Measurements from ENCODE around the gene TMEM63C.

Gene TMEM63C

GRCh38 chr14:77296906-77297305 lies 115.3 kb downstream of the TMEM63C start:
- Histone ChIP-seq H3K4me3 (replicated peaks; ENCODE audit: low read depth, low read length) (no peak overlapping the region), H3K27me3 (replicated peaks; ENCODE audit: control insufficient read depth, insufficient read depth, low read length) (no peaks in the 10 kb centered on the region), H3K36me3 (ENCODE audit: control insufficient read depth, insufficient read depth, low read length) (no peaks in the 10 kb centered on the region)
- TF ChIP-seq, protein P1, sequence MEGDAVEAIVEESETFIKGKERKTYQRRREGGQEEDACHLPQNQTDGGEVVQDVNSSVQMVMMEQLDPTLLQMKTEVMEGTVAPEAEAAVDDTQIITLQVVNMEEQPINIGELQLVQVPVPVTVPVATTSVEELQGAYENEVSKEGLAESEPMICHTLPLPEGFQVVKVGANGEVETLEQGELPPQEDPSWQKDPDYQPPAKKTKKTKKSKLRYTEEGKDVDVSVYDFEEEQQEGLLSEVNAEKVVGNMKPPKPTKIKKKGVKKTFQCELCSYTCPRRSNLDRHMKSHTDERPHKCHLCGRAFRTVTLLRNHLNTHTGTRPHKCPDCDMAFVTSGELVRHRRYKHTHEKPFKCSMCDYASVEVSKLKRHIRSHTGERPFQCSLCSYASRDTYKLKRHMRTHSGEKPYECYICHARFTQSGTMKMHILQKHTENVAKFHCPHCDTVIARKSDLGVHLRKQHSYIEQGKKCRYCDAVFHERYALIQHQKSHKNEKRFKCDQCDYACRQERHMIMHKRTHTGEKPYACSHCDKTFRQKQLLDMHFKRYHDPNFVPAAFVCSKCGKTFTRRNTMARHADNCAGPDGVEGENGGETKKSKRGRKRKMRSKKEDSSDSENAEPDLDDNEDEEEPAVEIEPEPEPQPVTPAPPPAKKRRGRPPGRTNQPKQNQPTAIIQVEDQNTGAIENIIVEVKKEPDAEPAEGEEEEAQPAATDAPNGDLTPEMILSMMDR (IDR thresholded peaks at IDR 0.05; ENCODE audit: insufficient read depth, low read length, poor library complexity, severe bottlenecking) = no peak
- DNase-seq (ENCODE audit: extremely low read depth, insufficient read length) = no peak

GRCh38 chr14:77299771-77300170 lies 118.2 kb downstream of the TMEM63C start:
- H3K4me3 ChIP-seq (replicated peaks; ENCODE audit: low read depth, low read length) = no peak overlapping the region
- no peaks in the 10 kb centered on the region for H3K27me3 ChIP-seq (replicated peaks; ENCODE audit: control insufficient read depth, insufficient read depth, low read length)
- TF ChIP-seq, protein P1 (IDR thresholded peaks at IDR 0.05; ENCODE audit: insufficient read depth, low read length, poor library complexity, severe bottlenecking) = no peak
- no peak for DNase-seq (ENCODE audit: extremely low read depth, insufficient read length)
- no peaks in the 10 kb centered on the region for H3K36me3 ChIP-seq (ENCODE audit: control insufficient read depth, insufficient read depth, low read length)

DNA sequence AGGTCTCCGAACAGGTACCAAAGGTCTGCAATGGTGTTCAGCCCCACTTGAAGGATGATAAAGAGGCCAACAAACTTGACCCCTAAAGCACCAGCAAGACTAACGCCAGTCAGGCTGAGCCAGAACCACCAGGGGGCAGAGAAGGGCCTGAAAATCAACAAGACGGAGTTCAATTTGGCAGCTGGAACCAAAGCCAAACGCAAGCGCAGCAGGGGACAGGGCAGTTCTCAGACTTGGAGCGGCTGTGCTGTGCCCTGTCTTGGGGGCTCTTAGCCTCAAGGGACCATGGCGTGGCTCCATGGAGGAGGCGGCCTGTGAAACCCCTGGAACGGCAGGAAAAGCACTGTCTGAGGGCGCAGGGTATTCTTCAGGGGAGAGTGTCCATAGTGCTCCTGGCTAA lies 119.5 kb downstream of the TMEM63C start:
- TF ChIP-seq, protein P1 (IDR thresholded peaks at IDR 0.05; ENCODE audit: insufficient read depth, low read length, poor library complexity, severe bottlenecking) = peak; percentile 90
- Histone ChIP-seq H3K4me3 (replicated peaks; ENCODE audit: low read depth, low read length) (no peak overlapping the region), H3K27me3 (replicated peaks; ENCODE audit: control insufficient read depth, insufficient read depth, low read length) (no peaks in the 10 kb centered on the region), H3K36me3 (ENCODE audit: control insufficient read depth, insufficient read depth, low read length) (no peaks in the 10 kb centered on the region)
- peak; percentile 34 for DNase-seq (ENCODE audit: extremely low read depth, insufficient read length)

- no peak for DNase-seq (ENCODE audit: extremely low read depth, insufficient read length)
Measured at GRCh38 chr14:77302926-77303325, 121.3 kb downstream of the TMEM63C start.

DNA sequence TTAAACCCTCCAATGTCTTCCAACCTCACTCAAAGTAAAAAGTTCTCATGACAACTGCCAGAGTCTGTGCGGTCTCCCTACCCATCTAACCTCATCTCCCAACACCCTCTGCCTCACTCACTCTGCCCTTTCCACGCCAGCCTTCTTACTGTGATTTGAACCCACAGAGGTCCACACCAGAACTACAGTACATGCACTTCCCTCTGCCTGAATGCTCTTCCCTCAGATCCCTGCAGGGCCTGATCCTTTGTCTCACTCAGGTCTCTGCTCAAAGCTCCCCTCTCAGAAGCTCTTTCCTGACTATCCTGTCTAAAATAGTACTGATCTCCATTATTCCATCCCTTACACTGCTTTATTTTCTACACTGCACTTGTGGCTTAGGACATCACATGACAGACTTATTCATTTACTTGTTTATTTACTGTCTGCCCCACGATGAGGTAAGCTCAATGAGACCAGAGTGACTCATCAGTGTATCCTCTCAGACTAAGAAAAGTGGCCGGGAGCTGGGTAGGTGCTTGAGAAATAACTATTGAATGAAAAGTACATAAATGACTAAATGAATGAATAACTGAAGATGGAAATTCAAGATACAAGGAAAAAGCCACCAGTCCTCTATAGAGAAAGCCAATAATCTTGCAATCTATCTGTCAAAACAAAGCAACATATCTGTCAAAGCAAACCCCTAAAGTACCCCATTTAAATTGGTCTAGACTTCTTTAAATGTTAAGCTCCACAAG lies 122.0 kb downstream of the TMEM63C start:
- no peak for DNase-seq (ENCODE audit: extremely low read depth, insufficient read length)
- Histone ChIP-seq H3K36me3 (ENCODE audit: control insufficient read depth, insufficient read depth, low read length) (no peaks in the 10 kb centered on the region), H3K4me3 (replicated peaks; ENCODE audit: low read depth, low read length) (no peak overlapping the region), H3K27me3 (replicated peaks; ENCODE audit: control insufficient read depth, insufficient read depth, low read length) (no peaks in the 10 kb centered on the region)
- TF ChIP-seq, protein P1 (IDR thresholded peaks at IDR 0.05; ENCODE audit: insufficient read depth, low read length, poor library complexity, severe bottlenecking) = no peak

More at GRCh38 chr14:77302926-77303325, 121.3 kb downstream of the TMEM63C start:
- Histone ChIP-seq H3K4me3 (replicated peaks; ENCODE audit: low read depth, low read length) (no peak overlapping the region), H3K36me3 (ENCODE audit: control insufficient read depth, insufficient read depth, low read length) (no peaks in the 10 kb centered on the region), H3K27me3 (replicated peaks; ENCODE audit: control insufficient read depth, insufficient read depth, low read length) (no peaks in the 10 kb centered on the region)
- TF ChIP-seq, protein P1 (IDR thresholded peaks at IDR 0.05; ENCODE audit: insufficient read depth, low read length, poor library complexity, severe bottlenecking) = no peak

All from GM06990 (cell line).